VCaP (cell line): ENCODE results near the gene ANKRD62.

Source experiments
- H3K27ac ChIP-seq: fragments of 450-650 bp; 2 replicates; pipeline ENCODE4 v1.5.1; 2017
- TF ChIP-seq, protein P1 (sequence below): fragments of 450-650 bp; conservative IDR thresholded peaks from 2 replicates; pipeline ENCODE4 v1.5.1; 2017; ENCODE audit warnings: mild to moderate bottlenecking, moderate library complexity

Gene ANKRD62

DNA sequence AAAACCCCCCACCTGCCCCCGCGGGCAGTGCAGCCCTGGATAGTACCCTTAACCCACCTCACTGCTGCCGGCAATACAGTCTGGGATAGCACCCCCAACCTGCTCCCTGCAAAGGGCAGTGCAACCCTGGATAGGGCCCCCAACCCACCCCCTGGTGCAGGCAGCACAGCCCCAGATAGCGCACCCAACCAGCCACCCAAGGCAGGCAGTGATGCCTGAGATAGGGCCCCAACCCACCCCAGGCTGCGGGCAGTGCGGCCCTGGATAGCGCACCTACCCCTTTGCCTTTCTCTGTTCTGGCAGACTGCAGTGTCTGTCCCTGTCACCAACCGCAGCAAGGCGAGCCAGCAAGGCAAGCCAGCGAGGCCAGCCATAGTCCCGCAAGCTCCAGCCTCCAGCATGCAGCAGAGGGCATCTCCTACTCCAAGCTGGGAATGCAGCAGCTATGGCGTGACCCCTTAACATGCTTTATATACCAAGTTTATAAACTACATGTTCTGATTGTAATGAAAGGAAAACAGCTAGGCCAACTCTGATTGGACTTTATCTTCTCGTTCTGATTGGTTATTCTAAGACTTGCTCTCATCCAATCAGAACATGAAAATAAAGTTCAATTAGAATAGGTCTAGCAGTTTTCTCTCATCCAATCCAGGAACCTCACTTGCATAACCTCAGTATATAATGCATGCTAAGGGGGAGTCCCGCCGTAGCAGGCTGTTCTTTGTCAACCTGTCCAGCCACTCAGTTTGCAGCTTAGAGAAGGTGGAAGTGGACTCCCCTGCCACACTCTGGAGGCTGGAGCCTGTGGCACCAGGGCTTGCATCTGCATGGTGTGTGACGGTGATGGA is 34.1 kb upstream of the ANKRD62 start:
- H3K27ac ChIP-seq: no peak overlapping the region
- TF ChIP-seq, protein P1, sequence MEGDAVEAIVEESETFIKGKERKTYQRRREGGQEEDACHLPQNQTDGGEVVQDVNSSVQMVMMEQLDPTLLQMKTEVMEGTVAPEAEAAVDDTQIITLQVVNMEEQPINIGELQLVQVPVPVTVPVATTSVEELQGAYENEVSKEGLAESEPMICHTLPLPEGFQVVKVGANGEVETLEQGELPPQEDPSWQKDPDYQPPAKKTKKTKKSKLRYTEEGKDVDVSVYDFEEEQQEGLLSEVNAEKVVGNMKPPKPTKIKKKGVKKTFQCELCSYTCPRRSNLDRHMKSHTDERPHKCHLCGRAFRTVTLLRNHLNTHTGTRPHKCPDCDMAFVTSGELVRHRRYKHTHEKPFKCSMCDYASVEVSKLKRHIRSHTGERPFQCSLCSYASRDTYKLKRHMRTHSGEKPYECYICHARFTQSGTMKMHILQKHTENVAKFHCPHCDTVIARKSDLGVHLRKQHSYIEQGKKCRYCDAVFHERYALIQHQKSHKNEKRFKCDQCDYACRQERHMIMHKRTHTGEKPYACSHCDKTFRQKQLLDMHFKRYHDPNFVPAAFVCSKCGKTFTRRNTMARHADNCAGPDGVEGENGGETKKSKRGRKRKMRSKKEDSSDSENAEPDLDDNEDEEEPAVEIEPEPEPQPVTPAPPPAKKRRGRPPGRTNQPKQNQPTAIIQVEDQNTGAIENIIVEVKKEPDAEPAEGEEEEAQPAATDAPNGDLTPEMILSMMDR: no peak

DNA sequence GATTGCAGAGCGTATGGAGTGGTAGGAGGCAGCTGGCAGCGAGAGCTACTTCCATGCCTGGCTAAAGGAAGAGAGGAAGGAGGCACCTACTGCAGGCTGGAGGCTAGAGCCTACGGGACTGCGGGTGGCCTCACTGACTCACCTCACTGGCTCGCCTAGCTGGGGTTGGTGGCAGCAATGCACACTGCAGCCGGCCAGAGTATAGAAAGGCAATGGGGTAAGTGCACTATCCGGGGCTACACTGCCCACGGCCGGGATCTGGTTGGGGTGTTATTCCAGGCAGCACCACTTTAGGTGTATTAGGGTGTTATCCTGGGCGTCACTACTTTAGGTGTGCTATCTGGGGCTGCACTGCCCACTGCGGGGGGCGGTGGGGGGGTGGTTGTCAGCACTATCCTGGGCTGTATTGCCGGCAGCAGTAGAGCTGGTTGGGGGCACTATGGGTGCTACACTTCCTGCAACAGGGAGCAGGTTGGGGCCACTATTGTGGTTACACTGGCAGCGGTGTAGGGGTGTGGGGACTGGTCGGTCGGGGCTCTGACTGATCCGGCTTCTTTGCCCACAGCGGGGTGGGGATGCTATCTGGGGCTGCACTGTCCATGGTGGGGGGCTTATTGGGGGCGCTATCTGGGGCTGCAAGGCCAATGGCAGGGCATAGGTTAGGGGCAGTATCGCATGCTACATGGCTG is 33.3 kb upstream of the ANKRD62 start:
- TF ChIP-seq, protein P1: no peak
- no peak overlapping the region for H3K27ac ChIP-seq

DNA sequence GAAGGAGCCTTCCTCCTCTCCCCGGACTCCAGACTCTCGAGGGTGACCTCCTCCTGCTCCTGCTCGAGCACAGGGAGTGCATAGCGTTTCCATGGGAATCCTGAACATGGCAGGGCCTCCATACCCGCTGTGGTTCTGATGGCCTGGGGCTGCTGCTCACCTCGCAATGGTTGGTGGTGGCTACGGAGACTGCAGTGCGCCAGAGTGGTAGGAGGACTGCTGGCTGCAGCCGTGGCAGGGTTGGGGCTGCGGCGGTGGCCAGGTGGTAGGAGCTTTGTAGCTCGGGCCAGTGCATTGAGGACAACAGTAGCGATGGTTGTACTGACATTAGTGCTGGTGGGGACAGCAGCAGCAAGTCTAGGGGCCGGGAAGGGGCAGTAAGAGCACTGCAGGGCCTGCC is 32.0 kb upstream of the ANKRD62 start:
- H3K27ac ChIP-seq: no peak overlapping the region
- TF ChIP-seq, protein P1: no peak

DNA sequence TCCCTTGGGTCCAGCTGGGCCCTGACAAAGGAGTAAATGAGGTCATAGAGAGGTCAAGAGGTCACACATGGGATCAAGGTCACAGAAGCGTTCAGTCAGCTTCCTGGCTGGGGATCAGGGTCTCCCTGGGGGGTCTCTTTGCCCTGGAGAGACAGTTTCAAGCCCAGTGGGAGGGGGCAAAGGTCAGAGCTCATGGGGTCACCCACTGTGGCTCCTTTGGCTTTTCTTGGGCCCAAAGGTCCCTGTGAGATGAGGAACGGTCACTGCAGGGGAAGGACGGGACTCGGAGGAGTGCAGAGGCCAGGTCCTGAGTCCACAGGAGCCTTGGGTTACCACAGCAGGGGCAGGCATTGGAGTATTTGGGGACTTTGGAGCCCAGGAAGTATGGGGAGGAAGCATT is 30.7 kb upstream of the ANKRD62 start:
- TF ChIP-seq, protein P1: no peak

DNA sequence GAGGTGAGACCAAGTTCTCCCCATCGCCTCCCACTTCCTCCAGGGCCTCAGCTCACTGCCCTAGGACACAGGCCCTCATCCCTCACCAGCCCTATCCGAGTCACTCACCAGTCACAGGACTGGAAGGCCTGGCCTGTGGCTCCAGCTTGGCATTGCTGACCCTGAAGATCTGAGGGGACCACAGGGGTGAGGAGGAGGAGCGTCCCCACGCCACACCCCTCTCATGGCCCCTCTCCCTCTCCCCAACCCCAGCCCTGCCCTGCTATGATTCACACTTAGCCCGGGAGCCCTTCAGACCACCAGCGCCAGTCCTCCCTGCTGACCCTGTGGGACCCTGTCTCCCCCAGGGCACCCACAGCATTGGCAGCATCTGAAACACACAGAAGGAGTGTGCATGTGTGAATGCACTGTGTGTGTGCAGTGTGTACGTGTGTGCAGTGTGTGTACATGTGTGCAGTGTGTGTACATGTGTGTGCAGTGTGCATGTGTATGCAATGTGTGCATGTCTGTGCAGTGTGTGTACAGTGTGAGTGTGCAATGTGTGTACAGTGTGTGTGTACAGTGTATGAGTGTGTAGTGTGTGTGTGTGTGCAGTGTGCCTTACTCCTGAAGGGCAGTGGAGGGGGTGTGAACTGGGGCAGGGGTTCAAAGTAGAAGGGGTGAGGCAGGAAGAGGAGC is 29.4 kb upstream of the ANKRD62 start:
- TF ChIP-seq, protein P1: no peak
- no peak overlapping the region for H3K27ac ChIP-seq

More for the DNA sequence above, 30.7 kb upstream of the ANKRD62 start:
- H3K27ac ChIP-seq: no peak overlapping the region

DNA sequence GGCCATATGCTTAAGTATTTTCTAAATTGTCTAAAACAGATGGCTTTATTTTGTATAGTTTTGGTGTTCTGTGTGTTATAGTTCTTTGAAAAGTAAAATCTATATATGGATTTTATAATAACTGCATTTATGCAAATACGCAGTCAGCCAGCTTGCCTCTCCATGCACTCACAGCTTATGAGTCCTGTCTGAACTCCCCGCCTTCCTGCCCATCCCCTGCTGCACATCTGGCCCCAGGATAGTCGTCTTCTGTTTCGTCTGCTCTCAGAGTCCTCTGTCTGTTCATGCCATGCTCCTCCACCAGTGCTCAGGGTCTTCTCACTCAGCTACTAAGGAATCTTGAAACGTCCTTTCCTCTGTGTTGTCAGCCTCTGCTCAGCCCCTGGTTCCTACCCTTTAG is 28.2 kb upstream of the ANKRD62 start:
- TF ChIP-seq, protein P1: no peak
- H3K27ac ChIP-seq: no peak overlapping the region

DNA sequence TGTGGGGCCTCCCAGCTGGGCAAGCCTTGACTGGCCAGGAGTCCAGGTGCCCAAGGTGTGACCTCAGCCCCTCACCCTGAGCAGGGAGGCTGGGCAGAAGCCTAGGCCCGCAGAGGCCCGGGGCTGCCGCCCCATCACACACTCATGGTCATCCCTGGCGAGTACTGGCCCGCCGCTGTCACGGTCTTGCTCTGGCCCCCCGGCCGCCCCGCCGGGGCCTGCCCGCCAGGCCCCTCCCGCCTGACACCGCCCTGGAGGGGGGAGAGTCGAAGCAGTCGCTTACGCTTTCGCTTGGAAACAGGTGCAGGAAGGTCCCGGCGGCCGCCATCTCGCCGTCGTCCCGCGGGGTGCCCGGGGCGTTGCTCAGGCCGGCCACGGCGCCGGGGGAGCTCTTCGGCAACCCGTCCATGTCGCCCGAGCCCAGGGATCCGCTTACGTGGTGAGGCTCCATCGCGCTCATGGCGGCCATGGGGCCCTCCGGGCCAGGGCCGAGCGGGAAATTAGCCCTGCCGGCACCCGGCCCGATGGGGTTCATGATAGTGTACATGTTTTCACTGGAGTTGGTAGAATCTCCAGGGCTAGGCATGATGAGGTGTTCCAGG is 26.6 kb upstream of the ANKRD62 start:
- TF ChIP-seq, protein P1: no peak
- H3K27ac ChIP-seq: no peak overlapping the region
